HG03575 (cell line): ENCODE data around the gene SLC34A1.
"Not testable (repeated sequence)": the region's sequence is repeated elsewhere in the genome, so short reads cannot be mapped to it uniquely, and the experiment has no call there.

Experiments used
- ATAC-seq: cut with Tn5 transposase; IDR thresholded peaks from one replicate; pipeline ENCODE4 v1.9.1; 2021; ENCODE audit not compliant: unreplicated experiment, insufficient number of reproducible peaks, low FRiP score; ENCODE audit errors: extremely low read depth

The SLC34A1 gene

DNA sequence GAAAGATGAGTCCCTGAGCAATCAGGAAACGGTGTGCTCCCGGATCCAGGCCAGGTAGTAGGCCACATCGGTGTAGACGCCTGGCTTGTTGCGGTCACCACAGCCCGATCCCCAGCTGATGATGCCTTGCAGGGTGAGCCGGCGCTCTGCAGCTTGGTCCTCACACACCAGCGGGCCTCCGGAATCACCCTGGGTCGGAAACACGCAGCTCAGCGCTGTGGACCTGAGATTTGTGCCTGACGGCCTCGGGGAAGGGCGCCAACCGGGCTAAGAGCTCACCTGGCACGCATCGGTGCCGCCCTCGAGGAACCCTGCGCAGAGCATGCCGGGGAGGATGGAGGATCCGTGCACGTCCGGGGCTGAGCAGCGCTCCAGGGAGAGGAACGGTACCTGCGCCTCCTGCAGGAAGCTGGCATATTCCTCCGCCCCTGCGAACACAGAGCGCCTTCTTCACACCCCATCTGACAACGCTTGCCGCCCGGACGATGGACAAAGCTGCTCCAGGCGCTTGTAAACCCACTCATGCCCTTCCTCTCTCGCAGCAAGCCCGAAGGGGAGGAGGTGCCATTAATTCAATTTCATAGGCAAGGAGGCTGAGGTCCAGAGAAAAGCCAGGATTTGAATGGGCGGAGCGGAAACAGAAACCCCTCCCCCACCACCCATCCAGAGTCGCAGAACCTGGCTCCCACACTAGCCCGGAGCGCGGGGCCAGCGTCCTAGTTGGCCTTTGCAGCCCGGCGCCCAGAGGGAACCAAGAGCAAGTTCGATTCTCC lies 18.2 kb downstream of the SLC34A1 start:
- ATAC-seq, result no peak

DNA sequence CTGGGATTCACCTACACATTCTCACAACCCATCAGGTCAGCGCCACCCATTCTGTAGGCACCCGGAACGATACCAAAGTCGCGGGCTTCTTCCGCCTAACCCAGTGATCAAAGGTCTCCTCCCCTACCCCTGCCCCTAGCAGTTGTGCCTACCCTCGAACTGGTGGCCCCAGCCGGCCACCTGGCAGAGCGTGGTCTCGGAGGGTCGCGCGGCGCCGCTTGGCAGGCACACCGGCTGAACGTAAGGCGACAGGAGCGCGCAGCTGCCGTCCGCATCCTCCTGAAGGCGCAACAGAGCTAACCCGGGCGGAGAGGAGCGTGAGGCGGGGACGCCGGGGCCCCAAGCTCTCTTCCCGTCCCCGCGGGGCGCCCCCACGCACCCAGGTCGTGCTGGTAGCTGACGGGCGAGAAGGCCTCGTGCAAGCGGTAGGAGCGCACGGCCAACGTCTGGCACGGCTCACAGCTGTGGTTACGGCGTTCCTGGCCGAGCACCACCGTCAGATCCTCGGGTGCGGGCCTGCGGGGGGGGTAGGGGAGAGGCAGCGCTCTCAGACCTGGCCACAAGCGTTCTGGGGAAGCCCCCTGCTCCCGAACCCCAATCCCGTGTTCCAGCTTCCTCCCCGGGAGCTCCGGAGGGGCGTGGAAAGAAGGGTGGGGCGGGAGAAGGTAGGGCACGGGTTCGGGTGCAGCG lies 19.0 kb downstream of the SLC34A1 start:
- no peak for ATAC-seq

DNA sequence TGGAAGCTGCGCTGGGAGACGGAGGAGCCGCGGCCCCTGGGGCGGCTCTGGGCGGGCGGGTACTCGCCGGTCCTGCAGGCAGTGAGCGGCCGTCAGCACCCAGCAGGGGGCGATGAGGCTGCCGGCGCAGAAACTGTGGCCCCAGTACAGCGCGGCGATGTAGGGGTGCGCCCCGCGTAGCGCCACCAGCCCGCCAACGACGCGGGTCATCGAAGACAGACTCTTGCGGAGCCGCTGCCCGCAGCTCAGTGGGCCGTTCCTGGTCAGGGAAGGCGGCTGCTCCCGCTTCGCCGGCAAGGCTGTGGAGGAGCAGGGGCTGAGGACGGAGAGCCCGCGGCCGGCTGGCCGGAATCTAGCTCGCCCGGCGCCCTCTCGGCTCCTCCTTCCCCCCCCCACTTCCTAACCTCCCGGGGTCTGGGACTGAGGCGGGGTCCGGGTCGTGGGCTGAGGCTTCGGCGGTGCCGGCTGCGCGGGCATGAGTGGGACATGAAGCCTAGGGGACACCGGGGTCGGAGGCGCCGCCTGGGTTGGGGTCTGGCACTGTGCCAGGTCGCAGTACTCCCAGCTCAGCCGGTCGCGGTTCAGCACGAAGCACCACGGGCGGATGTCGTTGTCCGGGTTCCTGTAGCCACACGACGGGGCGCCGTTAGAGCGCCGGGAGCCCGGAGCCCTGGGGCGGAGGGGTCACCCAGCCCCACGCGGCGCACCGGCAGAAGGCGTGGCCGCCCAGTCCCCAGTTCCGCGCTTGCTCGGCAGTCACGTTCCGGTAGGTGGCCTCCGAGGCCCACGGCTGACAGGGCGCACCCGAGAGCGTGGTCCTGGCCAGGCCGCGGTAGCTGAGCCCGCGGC lies 19.8 kb downstream of the SLC34A1 start:
- ATAC-seq, result no peak

DNA sequence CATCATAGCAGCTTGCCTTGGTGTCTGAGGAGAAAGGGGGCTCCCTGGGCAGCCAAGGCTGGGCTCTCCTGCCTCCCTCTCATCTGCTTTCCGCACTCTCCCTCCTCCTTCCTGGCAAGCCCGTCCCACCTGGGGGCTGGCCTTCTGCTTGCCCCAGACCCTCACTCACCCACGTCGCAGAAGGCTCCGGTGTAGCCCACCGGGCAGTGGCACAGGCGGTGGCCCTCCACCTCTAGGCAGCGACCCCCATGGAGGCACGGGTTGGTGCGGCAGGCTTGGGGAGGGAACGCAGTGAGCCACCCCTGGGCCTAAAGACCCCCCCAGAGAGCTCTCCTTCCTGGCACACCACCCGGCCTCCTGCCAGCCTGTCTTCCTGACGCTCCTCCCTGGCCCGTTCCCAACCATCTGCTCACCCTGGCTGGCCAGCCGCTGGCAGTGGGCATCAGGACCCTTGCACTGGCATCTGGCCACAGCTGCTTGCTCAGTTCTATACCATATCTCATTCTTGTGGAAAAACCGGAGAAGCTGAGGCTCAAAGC lies 20.5 kb downstream of the SLC34A1 start:
- ATAC-seq, result no peak

DNA sequence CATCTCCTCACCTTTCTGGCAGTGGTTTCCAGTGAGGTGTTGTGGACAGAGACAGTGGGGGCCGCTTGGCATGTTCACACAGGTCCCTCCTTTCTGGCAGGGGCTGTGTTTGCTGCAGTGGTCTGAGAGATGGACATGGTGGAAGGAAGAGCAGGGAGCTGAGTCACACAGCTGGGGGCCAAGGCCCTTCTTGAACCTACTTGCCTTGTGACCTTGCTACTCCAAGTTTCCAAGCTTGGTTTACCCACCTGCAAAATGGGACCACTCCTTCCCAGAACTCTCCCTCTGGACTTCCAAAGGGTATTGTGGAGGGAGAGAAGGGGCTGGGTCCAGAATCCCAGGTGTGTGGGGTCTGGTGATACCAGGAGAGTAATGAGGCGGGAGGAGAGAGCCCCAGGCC lies 21.1 kb downstream of the SLC34A1 start:
- ATAC-seq, result no peak

DNA sequence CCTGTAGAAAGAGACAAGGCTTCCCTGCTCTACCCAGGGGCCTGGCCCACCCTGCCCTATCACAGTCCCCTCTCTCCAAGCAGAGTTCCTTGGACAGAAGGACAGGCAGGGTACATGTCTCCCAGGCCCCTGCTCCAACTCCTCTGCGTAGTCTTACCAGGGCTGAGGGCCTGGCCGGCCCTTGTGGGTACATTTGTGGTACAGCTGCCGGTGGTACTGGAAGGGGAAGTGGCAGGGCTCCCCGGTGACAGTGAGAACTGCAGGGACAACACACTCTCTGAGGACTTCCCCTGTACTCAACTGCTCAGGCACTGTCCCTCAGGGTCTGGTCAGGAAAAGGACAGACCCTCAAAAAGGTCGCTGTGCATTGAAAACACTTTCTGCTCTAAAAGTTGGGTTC lies 21.6 kb downstream of the SLC34A1 start:
- no peak for ATAC-seq

DNA sequence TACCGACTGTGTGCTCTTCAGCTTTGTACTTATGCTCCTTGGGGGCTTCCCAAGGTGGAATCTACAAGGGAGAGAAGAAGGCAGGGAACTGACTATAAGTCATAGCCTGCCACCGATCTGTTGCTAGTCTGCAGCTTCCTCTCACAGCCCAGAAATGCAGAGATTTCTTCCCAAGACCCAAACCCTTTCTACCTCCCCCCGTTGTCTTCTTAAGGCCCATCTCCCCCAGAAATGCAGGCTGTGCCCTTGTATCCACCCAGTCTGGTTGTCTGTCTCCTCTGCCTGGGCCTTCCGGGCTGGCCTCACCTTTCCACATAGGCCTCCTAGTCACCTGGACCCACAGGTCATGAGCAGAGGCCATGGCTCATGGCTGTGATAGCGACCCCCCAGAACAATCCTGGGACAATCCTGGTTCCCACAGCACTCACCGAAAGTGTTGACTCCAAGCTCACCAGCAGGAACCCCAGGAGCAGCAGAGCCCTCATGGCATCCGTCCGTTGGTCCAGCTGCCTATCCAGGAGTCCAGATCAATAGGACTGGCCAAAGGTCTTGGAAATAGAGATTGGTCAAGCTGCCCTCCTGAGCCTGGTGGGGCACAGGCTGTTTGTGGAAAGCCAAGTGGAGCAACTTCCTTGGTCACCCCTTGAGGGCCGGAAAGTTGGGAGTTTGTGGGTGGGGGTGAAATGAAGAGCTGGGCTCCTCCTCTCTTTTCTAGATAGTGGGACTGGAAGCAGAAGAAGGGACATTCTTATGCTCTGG lies 25.0 kb downstream of the SLC34A1 start, which contains the start of gene F12:
Gene F12 (minus strand): TSS at position 522 of the 759 bp plus-strand sequence. CDS start 37 bp downstream, at position 485.
- no peak for ATAC-seq

DNA sequence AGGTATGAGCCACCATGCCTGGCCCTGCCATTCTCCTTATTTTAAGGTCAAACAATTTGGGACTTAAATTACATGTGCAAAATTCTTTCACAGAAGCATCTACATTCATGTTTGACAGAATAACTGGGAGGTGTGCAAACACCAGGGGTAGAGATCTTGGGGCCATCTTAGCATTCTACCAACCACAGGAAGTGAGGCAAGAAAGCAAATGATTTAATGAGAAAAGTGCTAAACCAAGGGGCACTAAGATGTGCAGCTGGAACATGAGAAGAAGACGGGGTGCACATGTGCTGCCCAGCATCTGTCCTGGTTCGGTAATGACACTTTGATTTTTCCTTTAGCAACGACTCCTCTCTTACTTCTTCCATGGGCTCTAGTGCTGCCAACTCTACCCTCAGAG lies 26.3 kb downstream of the SLC34A1 start:
- ATAC-seq, result no peak

DNA sequence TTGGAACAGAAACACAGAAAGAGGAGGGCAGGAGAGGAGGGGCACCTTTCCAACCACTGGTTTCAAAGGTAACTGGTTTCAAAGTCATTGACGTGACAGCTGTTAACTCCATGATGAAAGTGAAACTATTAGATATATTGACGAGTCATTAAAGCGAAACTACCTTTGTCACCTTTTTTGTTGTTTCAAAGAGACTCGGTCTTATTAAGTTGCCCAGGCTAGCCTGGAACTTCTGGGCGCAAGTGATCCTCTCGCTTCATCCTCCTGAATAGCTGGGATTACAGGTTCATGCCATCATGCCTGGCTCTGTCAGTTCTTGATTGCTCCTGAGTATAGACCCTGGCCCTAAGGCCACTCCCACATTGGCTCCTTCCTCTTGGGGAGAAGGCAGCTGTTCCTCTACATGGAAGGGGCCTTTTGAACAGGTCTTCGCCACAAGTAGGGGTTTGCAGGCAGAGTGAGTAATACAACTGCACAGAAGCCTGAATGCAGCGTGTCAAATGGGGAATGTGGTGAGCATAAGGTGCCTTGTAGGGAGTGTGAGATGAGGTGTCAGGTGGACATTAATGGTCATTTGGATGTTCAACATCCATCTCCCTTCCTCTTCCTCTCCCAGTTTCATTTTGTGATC lies 28.5 kb downstream of the SLC34A1 start:
- ATAC-seq, result no peak

DNA sequence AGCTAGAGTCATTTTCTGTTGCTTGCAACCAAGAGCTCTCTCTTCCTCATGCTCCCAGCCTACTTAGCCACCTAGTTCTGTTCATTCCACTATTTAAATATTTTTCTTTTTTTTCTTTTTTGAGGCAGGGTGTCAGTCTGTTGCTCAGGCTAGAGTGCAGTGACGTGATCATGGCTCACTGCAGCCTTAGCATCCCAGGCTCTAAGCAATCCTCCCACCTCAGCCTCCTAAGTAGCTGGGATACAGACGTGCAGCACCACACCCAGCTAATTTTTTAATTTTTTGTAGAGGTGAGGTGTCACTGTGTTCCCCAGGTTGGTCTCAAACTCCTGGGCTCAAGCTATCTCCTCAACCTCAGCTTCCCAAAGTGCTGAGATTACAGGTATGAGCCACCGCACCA lies 30.2 kb downstream of the SLC34A1 start:
- ATAC-seq, result no peak

DNA sequence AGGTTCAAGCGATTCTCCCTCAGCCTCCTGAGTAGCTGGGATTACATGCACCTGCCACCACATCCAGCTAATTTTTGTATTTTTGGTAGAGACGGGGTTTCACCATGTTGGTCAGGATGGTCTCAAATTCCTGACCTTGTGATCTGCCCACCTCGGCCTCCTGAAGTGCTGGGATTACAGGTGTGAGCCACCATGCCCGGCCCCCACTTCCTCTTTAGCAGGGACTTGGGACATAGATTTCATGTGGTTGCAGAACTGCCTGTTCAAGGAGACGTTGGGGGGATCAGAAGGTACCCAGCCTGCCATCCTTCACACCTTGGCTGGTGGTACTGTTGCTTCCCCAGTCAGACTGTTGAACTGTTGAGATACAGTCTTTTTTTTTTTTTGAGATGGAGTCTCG lies 32.8 kb downstream of the SLC34A1 start:
- ATAC-seq, result not testable (repeated sequence)

DNA sequence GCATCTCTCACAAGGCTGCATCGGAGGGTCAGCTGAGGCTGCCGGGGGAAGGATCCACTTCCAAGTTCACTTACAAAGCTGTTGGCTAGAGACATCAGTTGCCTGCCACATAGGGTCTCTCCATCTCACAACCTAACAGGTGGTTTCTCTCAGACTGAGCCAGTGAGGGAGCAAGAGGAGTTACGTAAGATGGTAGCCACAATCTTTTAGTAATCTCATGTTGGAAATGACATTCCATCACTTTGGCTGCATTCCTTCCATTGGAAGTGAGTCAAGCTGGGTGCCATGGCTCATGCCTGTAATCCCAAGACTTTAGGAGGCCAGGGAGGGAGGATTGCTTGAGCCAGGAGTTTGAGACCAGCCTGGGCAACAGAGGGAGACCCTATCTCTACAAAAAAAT lies 34.8 kb downstream of the SLC34A1 start:
- no peak for ATAC-seq

DNA sequence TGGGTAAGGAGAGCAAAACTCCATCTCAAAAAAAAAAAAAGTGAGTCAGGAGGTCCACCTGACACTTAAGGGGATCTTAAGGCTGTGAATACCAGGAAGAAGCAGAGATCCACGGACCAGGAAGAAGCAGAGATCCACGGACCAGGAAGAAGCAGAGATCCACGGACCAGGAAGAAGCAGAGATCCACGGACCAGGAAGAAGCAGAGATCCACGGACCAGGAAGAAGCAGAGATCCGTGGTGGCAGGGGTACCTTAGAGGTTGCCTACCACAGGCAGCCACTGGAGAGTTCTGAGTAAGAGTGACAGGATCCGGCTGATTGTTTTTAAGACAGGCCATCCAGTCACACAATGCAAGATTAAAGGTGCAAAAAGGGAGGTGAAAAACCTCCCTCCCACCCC lies 36.2 kb downstream of the SLC34A1 start:
- not testable (repeated sequence) for ATAC-seq

DNA sequence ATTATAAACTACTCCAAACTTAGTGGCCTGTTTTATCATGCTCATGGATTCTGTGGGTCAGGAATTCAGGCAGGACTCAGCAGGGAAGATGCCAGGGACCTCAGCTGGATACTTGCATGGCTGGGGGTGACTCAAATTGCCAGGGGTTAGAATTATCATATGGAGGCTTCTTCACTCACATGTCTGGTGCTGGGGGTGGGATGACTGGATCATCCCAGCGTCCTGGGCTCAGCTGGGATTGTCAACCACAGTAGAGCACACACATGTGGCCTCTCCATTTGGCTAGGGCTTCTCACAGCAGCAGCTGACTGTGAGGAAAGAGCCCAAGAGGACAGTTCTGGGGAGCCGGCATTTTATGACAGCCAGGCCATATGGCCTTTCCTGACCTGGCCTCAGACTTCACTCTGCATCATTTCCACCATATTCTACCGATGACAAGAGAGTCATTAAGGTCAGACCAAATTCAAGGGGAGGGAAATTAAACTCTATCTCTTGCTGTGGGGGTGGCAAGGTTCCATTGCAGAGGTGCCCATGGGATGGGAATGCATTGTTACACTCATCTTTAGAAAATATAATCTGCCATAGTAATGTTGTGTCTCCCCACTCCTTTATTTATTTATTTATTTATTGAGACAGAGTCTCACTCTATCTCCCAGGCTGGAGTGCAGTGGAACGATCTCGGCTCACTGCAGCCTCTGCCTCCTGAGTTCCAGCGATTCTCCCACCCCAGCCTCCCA lies 37.0 kb downstream of the SLC34A1 start:
- ATAC-seq, result no peak

DNA sequence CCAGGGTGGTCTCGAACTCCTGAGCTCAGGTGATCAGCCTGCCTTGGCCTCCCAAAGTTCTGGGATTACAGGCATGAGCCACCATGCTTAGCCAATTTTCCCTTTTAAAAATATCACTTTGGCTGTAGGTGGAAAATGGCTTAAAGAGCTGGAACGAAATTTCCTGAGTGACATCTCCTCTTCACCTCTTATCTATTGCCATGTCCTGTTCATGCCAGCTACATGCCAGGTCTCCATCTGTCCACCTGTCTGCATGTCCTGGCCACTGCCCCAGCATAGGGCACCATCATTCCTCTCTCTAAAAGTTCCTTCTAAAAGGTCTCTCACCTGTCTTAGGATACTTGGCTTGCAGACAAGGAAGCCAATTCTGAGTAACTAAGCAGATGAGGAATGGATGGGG lies 39.4 kb downstream of the SLC34A1 start:
- no peak for ATAC-seq

DNA sequence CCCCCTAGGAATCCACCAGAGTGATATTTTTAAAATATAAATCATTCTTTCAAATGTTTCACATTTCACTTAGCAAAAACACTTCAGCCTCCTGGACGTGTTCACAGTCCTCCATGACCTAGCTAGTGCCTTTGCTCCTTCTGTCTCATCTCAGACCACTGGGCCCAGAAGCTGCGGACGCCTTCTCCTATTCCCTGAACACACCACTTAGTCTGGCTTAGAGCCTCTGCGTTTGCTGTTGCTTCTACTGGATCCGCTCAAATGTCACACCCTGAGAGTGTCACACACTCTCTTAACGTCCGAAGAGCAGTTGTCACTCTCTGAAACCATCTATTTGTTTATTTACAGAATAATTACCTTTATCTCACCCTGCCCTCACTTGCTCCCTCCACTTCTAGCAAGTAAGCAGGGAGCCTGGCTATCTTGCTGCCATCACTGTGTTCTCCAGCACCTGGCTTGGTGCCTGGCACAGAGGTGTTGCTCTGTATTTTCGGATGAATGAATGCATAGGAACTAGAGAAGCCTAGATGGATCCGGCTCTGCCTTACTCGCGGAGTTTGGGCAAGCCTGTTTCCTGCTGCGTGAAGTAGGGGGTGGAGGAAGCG lies 41.1 kb downstream of the SLC34A1 start:
- no peak for ATAC-seq

DNA sequence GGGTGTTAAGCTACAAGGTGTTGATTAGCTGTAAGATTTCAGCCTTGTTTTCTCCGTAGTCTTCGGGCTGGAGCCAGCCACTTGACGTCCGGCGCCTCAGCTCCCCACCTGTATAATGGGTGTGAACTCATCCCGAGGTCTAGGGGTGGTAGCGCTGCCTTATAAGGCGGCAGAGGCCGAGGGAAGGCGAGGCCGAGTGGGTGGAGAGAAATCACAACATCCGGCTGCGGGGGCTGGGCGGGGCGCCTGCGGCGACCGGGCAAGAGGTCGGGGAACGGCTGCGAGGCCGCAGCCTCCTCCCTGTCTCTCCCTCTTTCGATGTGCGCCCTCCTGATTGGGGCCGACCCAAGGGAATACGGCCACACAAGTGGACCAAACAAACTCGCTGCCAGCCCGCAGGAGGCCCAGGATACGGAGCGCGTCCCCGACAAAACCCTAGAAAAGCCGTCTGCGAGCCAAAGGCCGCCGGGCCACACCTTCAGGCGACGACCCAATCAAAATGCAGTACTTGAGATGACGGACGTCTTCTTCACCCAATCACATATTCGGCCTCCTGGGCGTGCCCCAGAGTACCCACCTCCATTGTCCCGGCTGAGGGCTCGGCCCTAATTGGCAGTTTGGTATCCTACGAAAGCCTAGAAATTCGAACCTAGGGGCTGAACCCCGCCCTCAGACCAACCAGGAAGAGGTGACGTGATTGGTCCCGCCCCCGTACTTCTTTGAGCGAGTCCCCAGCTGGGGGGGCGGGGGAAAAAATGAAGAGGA lies 41.7 kb downstream of the SLC34A1 start:
- ATAC-seq, result peak; percentile 63
